T-helper 1 cell treated with Interleukin-12 subunit alpha and Interleukin-12 subunit beta and Interleukin-4 antibody, amounts not matched to agents 30 ng/mL and 1 ng/mL, for 36 hours (primary cell): ENCODE data around the gene HDAC1. TPM values are rescaled to one million over a fixed set of nuclear protein-coding genes. Genes with fewer than 3 reads are reported as not detected.
"Not testable (repeated sequence)": the region's sequence is repeated elsewhere in the genome, so short reads cannot be mapped to it uniquely, and the experiment has no call there.

Source experiments
- intact Hi-C: fragments of 100-400 bp; cut with micrococcal nuclease; formaldehyde crosslinking; loops from one replicate; pipeline ENCODE4 v1.15.1; 2024
- total RNA-seq: library from RNA; stranded (reverse); gene quantifications from 2 replicates; pipeline ENCODE4 v1.2.3, GENCODE V29; 2022

The HDAC1 gene
- total RNA-seq = 208 and 210 TPM in 2 replicates

GRCh38 chr1:32291708-32292538, at the start of gene HDAC1:
Gene HDAC1, plus strand, starts transcription at chr1:32292083. Its CDS starts 87 bp downstream, at chr1:32292170.
- intact Hi-C loops = loop anchor here (1.0 to 5.0 kb wide), 14 partner anchors 19 to 647 kb away; partner anchors contain the start of genes BSDC1, EIF3I, MARCKSL1 and TMEM234

- intact Hi-C loops = no loop called here
These were observed 49.5 kb upstream of the HDAC1 start for GRCh38 chr1:32242341-32242851.

- intact Hi-C loops = no loop called here
These were observed 45.0 kb upstream of the HDAC1 start, which contains the start of gene FAM167B for GRCh38 chr1:32246888-32247273. Gene FAM167B, plus strand, starts transcription at chr1:32247222. Its CDS starts 200 bp downstream, at chr1:32247422.

- intact Hi-C loops = no loop called here
These were observed 44.4 kb upstream of the HDAC1 start for GRCh38 chr1:32247452-32247851.

- intact Hi-C loops = no loop called here
These were observed 43.6 kb upstream of the HDAC1 start for GRCh38 chr1:32247983-32248889.

GRCh38 chr1:32249831-32250525, 41.9 kb upstream of the HDAC1 start:
- intact Hi-C loops = loop anchor here (1.0 to 10.0 kb wide), 8 partner anchors 9 to 308 kb away; partner anchors contain the start of genes CCDC28B, EIF3I, KHDRBS1 and TMEM234

- intact Hi-C loops = loop anchor here (1.0 to 10.0 kb wide), 8 partner anchors 10 to 309 kb away; partner anchors contain the start of genes CCDC28B, EIF3I, KHDRBS1 and TMEM234
These were observed 40.8 kb upstream of the HDAC1 start, which contains the start of gene LCK for GRCh38 chr1:32250893-32251716. Gene LCK, plus strand, starts transcription at chr1:32251265. Its CDS starts 23,065 bp downstream, at chr1:32274330.

GRCh38 chr1:32255072-32256071, 36.5 kb upstream of the HDAC1 start:
- intact Hi-C loops = loop anchor here (1.0 to 10.0 kb wide), 7 partner anchors 9 to 241 kb away; partner anchors contain the start of genes HDAC1 and KHDRBS1

- intact Hi-C loops = loop anchor here (1.0 to 10.0 kb wide), 4 partner anchors 8 to 242 kb away; partner anchors contain the start of genes HDAC1 and KHDRBS1
These were observed 35.2 kb upstream of the HDAC1 start for GRCh38 chr1:32256473-32257226.

- intact Hi-C loops = loop anchor here (5.0 to 10.0 kb wide), 2 partner anchors 65 to 242 kb away; partner anchors contain the start of gene KHDRBS1
These were observed 34.7 kb upstream of the HDAC1 start for GRCh38 chr1:32257227-32257508.

- intact Hi-C loops = not testable (repeated sequence)
These were observed 28.7 kb upstream of the HDAC1 start for GRCh38 chr1:32263236-32263593.

- intact Hi-C loops = loop anchor here (1.0 kb wide), 1 partner anchor 7 kb away; no protein-coding TSS in a partner anchor
These were observed 28.1 kb upstream of the HDAC1 start for GRCh38 chr1:32263744-32264143.

GRCh38 chr1:32265846-32266245, 26.0 kb upstream of the HDAC1 start:
- intact Hi-C loops = no loop called here

- intact Hi-C loops = loop anchor here (1.0 kb wide), 2 partner anchors 12 to 17 kb away; no protein-coding TSS in a partner anchor
These were observed 24.8 kb upstream of the HDAC1 start for GRCh38 chr1:32266921-32267591.

GRCh38 chr1:32269744-32270143, 22.1 kb upstream of the HDAC1 start:
- intact Hi-C loops = no loop called here

- intact Hi-C loops = loop anchor here (1.0 to 2.0 kb wide), 2 partner anchors 17 to 18 kb away; no protein-coding TSS in a partner anchor
These were observed 19.1 kb upstream of the HDAC1 start for GRCh38 chr1:32272557-32273390.
